Stimulated activated CD4-positive, alpha-beta T cell treated with anti-CD3 and anti-CD28 coated beads, Interleukin-15, amount 100 ng/mL, for 24 hours (primary cell): Measurements from ENCODE around the gene CFAP20DC.

Experiments used
- DNase-seq: peaks from one replicate; pipeline ENCODE4 v3.0.0-alpha.2; 2020

CFAP20DC gene

GRCh38 chr3:58798312-58798711, 251.5 kb downstream of the CFAP20DC start:
- no peak for DNase-seq

- no peak for DNase-seq
Observed at GRCh38 chr3:58794750-58795149, 255.1 kb downstream of the CFAP20DC start.

GRCh38 chr3:58793938-58794337, 255.9 kb downstream of the CFAP20DC start:
- no peak for DNase-seq

GRCh38 chr3:58792921-58793451, 256.8 kb downstream of the CFAP20DC start:
- DNase-seq = no peak

GRCh38 chr3:58789385-58789784, 260.4 kb downstream of the CFAP20DC start:
- DNase-seq = no peak

GRCh38 chr3:58784888-58785287, 264.9 kb downstream of the CFAP20DC start:
- no peak for DNase-seq

- no peak for DNase-seq
Observed at GRCh38 chr3:58784425-58784824, 265.4 kb downstream of the CFAP20DC start.

GRCh38 chr3:58783845-58784244, 266.0 kb downstream of the CFAP20DC start:
- no peak for DNase-seq

GRCh38 chr3:58779934-58780333, 269.9 kb downstream of the CFAP20DC start:
- DNase-seq = no peak

- DNase-seq = no peak
Observed at GRCh38 chr3:58776231-58776630, 273.6 kb downstream of the CFAP20DC start.

GRCh38 chr3:58772462-58772861, 277.4 kb downstream of the CFAP20DC start:
- DNase-seq = no peak

- DNase-seq = no peak
Observed at GRCh38 chr3:58769065-58769464, 280.8 kb downstream of the CFAP20DC start.

GRCh38 chr3:58766587-58767282, 283.1 kb downstream of the CFAP20DC start:
- no peak for DNase-seq

GRCh38 chr3:58755150-58755549, 294.7 kb downstream of the CFAP20DC start:
- DNase-seq = no peak

- DNase-seq = no peak
Observed at GRCh38 chr3:58754074-58754473, 295.8 kb downstream of the CFAP20DC start.

- no peak for DNase-seq
Observed at GRCh38 chr3:58751882-58752567, 297.8 kb downstream of the CFAP20DC start.

GRCh38 chr3:58751235-58751634, 298.6 kb downstream of the CFAP20DC start:
- no peak for DNase-seq

- no peak for DNase-seq
Observed at GRCh38 chr3:58749948-58750347, 299.9 kb downstream of the CFAP20DC start.

- no peak for DNase-seq
Observed at GRCh38 chr3:58748024-58748423, 301.8 kb downstream of the CFAP20DC start.

- DNase-seq = no peak
Observed at GRCh38 chr3:58746758-58747157, 303.1 kb downstream of the CFAP20DC start.

GRCh38 chr3:58743296-58743695, 306.5 kb downstream of the CFAP20DC start:
- DNase-seq = no peak

- no peak for DNase-seq
Observed at GRCh38 chr3:58742239-58742638, 307.6 kb downstream of the CFAP20DC start.

GRCh38 chr3:58737644-58738043, 312.2 kb downstream of the CFAP20DC start:
- no peak for DNase-seq

- DNase-seq = no peak
Observed at GRCh38 chr3:58731673-58732072, 318.2 kb downstream of the CFAP20DC start.
